ENCODE data around the gene ADAP1. TPM values are rescaled to one million over a fixed set of nuclear protein-coding genes. Genes with fewer than 3 reads are reported as not detected.

The ADAP1 gene
- total RNA-seq, 1 donor from 2014 or later: 0.30 TPM

GRCh38 chr7:867406-868188, 86.9 kb downstream of the ADAP1 start:
- H3K4me3 Mint-ChIP-seq: no peak overlapping the region
- no peak overlapping the region for H3K9ac ChIP-seq
- H3K4me1 ChIP-seq: peaks cover 12% of the 10 kb centered on the region
- no peaks in the 10 kb centered on the region for H3K9me3 Mint-ChIP-seq
- H3K9me3 ChIP-seq (ENCODE audit: low read depth): no peaks in the 10 kb centered on the region
- H3K4me2 ChIP-seq: no peak overlapping the region
- TF ChIP-seq EZH2 (IDR thresholded peaks at IDR 0.05) (no peak), CTCF (IDR thresholded peaks at IDR 0.05) (no peak), EZH2phosphoT487 (IDR thresholded peaks at IDR 0.05) (no peak)
- no peaks in the 10 kb centered on the region for H3K79me2 ChIP-seq (ENCODE audit: low read depth)
- no peaks in the 10 kb centered on the region for H3K4me1 Mint-ChIP-seq
- no peak overlapping the region for H3K4me3 ChIP-seq
- H3K36me3 ChIP-seq: peaks cover 5% of the 10 kb centered on the region
- no peak overlapping the region for H3K27ac ChIP-seq
- H3K27me3 Mint-ChIP-seq (ENCODE audit: insufficient read depth, low read depth): peaks cover 3% of the 10 kb centered on the region
- H3K27ac Mint-ChIP-seq: peak overlapping the region; percentile 36
- H4K20me1 ChIP-seq (ENCODE audit: low read depth): peaks cover 7% of the 10 kb centered on the region
- peaks cover 17% of the 10 kb centered on the region for H3F3A ChIP-seq (ENCODE audit: low read depth)
- DNase-seq (ENCODE audit: low spot score): no peak
- no peak overlapping the region for H2AFZ ChIP-seq (replicated peaks)
- peaks cover 38% of the 10 kb centered on the region for H3K36me3 Mint-ChIP-seq
- H3K27me3 ChIP-seq: no peaks in the 10 kb centered on the region

- Histone ChIP-seq H3K4me1 (peaks cover 15% of the 10 kb centered on the region), H3K9ac (no peak overlapping the region), H3K27ac (no peak overlapping the region), H3F3A (ENCODE audit: low read depth) (peaks cover 18% of the 10 kb centered on the region), H3K27me3 (no peaks in the 10 kb centered on the region), H2AFZ (replicated peaks) (no peak overlapping the region), H3K79me2 (ENCODE audit: low read depth) (no peaks in the 10 kb centered on the region), H3K9me3 (ENCODE audit: low read depth) (no peaks in the 10 kb centered on the region), H4K20me1 (ENCODE audit: low read depth) (peaks cover 8% of the 10 kb centered on the region), H3K4me3 (no peak overlapping the region), H3K4me2 (no peak overlapping the region), H3K36me3 (peaks cover 5% of the 10 kb centered on the region)
- H3K4me3 Mint-ChIP-seq: no peak overlapping the region
- DNase-seq (ENCODE audit: low spot score): no peak
- H3K27ac Mint-ChIP-seq: peak overlapping the region; percentile 75
- no peaks in the 10 kb centered on the region for H3K9me3 Mint-ChIP-seq
- H3K27me3 Mint-ChIP-seq (ENCODE audit: insufficient read depth, low read depth): peaks cover 4% of the 10 kb centered on the region
- H3K4me1 Mint-ChIP-seq: peaks cover 3% of the 10 kb centered on the region
- H3K36me3 Mint-ChIP-seq: peaks cover 43% of the 10 kb centered on the region
- TF ChIP-seq CTCF (IDR thresholded peaks at IDR 0.05) (no peak), EZH2phosphoT487 (IDR thresholded peaks at IDR 0.05) (no peak), EZH2 (IDR thresholded peaks at IDR 0.05) (no peak)
Observed at GRCh38 chr7:867001-867405, 87.5 kb downstream of the ADAP1 start.

- H2AFZ ChIP-seq (replicated peaks): no peak overlapping the region
- H3K4me3 ChIP-seq: no peak overlapping the region
- no peaks in the 10 kb centered on the region for H3K9me3 ChIP-seq (ENCODE audit: low read depth)
- Mint-ChIP-seq H3K4me3 (no peak overlapping the region), H3K4me1 (peaks cover 4% of the 10 kb centered on the region), H3K9me3 (no peaks in the 10 kb centered on the region), H3K27me3 (ENCODE audit: insufficient read depth, low read depth) (peaks cover 4% of the 10 kb centered on the region), H3K27ac (no peak overlapping the region), H3K36me3 (peaks cover 46% of the 10 kb centered on the region)
- no peak for TF ChIP-seq EZH2 (IDR thresholded peaks at IDR 0.05)
- no peak for TF ChIP-seq CTCF (IDR thresholded peaks at IDR 0.05)
- TF ChIP-seq EZH2phosphoT487 (IDR thresholded peaks at IDR 0.05): no peak
- no peak for DNase-seq (ENCODE audit: low spot score)
- H4K20me1 ChIP-seq (ENCODE audit: low read depth): peaks cover 8% of the 10 kb centered on the region
- H3K79me2 ChIP-seq (ENCODE audit: low read depth): no peaks in the 10 kb centered on the region
- H3K4me2 ChIP-seq: no peak overlapping the region
- H3K27me3 ChIP-seq: no peaks in the 10 kb centered on the region
- H3K27ac ChIP-seq: no peak overlapping the region
- H3K9ac ChIP-seq: no peak overlapping the region
- peaks cover 21% of the 10 kb centered on the region for H3F3A ChIP-seq (ENCODE audit: low read depth)
- H3K4me1 ChIP-seq: peaks cover 18% of the 10 kb centered on the region
- H3K36me3 ChIP-seq: peaks cover 5% of the 10 kb centered on the region
Observed at GRCh38 chr7:865921-866320, 88.6 kb downstream of the ADAP1 start.
